ENCODE measurements around the gene TMEM196. TPM values are rescaled to one million over a fixed set of nuclear protein-coding genes. Genes with fewer than 3 reads are reported as not detected.

Gene TMEM196
- total RNA-seq, 1 donor from 2014 or later = not detected

DNA sequence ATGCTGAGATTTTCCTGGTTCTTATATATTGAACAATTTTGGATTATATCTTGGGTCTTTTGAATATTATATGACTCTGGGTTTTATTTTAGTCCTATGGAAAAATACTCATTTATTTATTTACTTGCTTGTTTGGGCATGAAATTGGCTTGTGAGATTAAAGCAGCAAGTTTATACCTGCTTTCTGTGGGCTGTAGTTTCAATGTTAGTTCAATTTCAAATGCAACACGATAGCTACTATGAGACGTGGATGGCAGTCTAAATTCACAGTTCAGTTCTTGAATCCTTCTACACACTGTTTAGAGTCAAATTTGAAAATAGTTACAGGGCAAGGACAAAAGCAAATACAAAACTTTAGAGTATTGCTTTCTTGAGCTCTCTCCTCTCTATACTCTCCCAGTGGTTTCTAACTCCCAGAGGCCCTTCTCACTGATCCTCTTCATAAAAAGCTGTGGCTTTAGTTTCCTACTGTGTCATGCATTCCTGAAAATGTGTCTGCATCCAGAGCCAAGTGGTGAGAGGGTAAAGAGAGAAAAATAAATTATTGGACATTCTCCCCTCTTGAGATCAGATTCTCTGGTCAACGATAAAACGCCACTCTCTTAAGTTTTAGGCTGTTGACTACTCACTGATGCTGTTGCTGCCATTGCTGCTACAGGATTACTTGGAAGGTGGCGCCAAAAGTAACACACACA is 99.0 kb downstream of the TMEM196 start:
- Histone ChIP-seq H4K20me1 (ENCODE audit: low read depth) (no peaks in the 10 kb centered on the region), H3K9ac (no peak overlapping the region), H3K4me2 (no peak overlapping the region), H3K9me3 (ENCODE audit: low read depth) (no peaks in the 10 kb centered on the region), H3K4me3 (no peak overlapping the region), H3K36me3 (no peaks in the 10 kb centered on the region), H3K79me2 (ENCODE audit: low read depth) (no peaks in the 10 kb centered on the region), H3K4me1 (no peaks in the 10 kb centered on the region), H3K27ac (no peak overlapping the region), H2AFZ (replicated peaks) (no peak overlapping the region), H3F3A (ENCODE audit: low read depth) (no peaks in the 10 kb centered on the region), H3K27me3 (no peaks in the 10 kb centered on the region)
- TF ChIP-seq EZH2 (IDR thresholded peaks at IDR 0.05) (no peak), EZH2phosphoT487 (IDR thresholded peaks at IDR 0.05) (no peak)
- TF ChIP-seq, protein P1, sequence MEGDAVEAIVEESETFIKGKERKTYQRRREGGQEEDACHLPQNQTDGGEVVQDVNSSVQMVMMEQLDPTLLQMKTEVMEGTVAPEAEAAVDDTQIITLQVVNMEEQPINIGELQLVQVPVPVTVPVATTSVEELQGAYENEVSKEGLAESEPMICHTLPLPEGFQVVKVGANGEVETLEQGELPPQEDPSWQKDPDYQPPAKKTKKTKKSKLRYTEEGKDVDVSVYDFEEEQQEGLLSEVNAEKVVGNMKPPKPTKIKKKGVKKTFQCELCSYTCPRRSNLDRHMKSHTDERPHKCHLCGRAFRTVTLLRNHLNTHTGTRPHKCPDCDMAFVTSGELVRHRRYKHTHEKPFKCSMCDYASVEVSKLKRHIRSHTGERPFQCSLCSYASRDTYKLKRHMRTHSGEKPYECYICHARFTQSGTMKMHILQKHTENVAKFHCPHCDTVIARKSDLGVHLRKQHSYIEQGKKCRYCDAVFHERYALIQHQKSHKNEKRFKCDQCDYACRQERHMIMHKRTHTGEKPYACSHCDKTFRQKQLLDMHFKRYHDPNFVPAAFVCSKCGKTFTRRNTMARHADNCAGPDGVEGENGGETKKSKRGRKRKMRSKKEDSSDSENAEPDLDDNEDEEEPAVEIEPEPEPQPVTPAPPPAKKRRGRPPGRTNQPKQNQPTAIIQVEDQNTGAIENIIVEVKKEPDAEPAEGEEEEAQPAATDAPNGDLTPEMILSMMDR (IDR thresholded peaks at IDR 0.05) = no peak
- Mint-ChIP-seq H3K27ac (peak overlapping the region; percentile 67), H3K36me3 (no peaks in the 10 kb centered on the region), H3K27me3 (ENCODE audit: insufficient read depth, low read depth) (no peaks in the 10 kb centered on the region), H3K4me3 (no peak overlapping the region), H3K4me1 (peaks cover 5% of the 10 kb centered on the region), H3K9me3 (no peaks in the 10 kb centered on the region)
- peak; percentile 5 for DNase-seq (ENCODE audit: low spot score)

DNA sequence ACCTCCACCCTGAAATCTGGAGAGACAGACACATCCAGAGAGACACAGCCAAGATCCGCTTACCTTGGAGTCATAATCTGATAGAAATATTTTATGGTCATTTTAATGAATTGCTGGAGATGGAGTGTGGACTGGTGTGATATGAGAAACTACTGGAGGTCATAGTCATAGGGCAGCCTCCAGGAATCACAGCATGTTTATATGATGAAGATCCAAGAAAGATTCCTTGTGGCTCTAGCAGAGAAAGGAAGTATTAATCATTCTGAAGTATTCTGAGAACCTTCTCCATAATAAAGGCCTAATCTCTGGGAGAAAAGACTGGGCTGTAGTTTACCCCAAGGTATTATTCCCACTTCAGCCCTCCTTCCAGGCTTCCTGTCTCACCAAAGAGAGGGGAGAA is 102.6 kb downstream of the TMEM196 start:
- H3K4me2 ChIP-seq = no peak overlapping the region
- no peak overlapping the region for H3K9ac ChIP-seq
- TF ChIP-seq EZH2phosphoT487 (IDR thresholded peaks at IDR 0.05) = no peak
- H3K36me3 ChIP-seq = no peaks in the 10 kb centered on the region
- no peak overlapping the region for H2AFZ ChIP-seq (replicated peaks)
- DNase-seq (ENCODE audit: low spot score) = no peak
- no peaks in the 10 kb centered on the region for H3K27me3 ChIP-seq
- Mint-ChIP-seq H3K4me3 (no peak overlapping the region), H3K9me3 (no peaks in the 10 kb centered on the region), H3K27ac (no peak overlapping the region), H3K4me1 (peaks cover 5% of the 10 kb centered on the region), H3K27me3 (ENCODE audit: insufficient read depth, low read depth) (no peaks in the 10 kb centered on the region), H3K36me3 (no peaks in the 10 kb centered on the region)
- no peaks in the 10 kb centered on the region for H3K4me1 ChIP-seq
- no peaks in the 10 kb centered on the region for H4K20me1 ChIP-seq (ENCODE audit: low read depth)
- H3K4me3 ChIP-seq = no peak overlapping the region
- no peaks in the 10 kb centered on the region for H3K9me3 ChIP-seq (ENCODE audit: low read depth)
- H3F3A ChIP-seq (ENCODE audit: low read depth) = no peaks in the 10 kb centered on the region
- H3K79me2 ChIP-seq (ENCODE audit: low read depth) = no peaks in the 10 kb centered on the region
- H3K27ac ChIP-seq = no peak overlapping the region

Small RNA genes lying within 50 kb of the gene (microRNA-seq; reads per million reads assigned to microRNA genes)
- gene MIR3146 = not detected

Small RNA genes lying within 50 kb of the gene (small RNA-seq; reads per million reads assigned to genes)
- not detected for gene MIR3146

Other genes with a start within 250 kb of the TMEM196 start
- gene POLR1F, start 64.6 kb downstream of the TMEM196 start, total RNA-seq (ENCODE audit: low replicate concordance) = 15.5 and 29.7 TPM in 2 replicates

Data from neural progenitor cell (in vitro differentiated cells).